Pancreas (tissue), 10 donors: ENCODE data around the gene MAD2L2. TPM values are rescaled to one million over a fixed set of nuclear protein-coding genes. Genes with fewer than 3 reads are reported as not detected.

ENCODE experiments used
- ATAC-seq, 4 donors: fragments of 200-7000 bp; cut with Tn5 transposase; one replicate each; pipeline versions ENCODE4 v1.8.0 to v1.9.1; 2020; ENCODE audit warnings: mild to moderate bottlenecking in 4 of 4, moderate library complexity in 4 of 4
- DNase-seq, 6 donors: peaks; one replicate each; pipeline ENCODE4 v3.0.0-alpha.2; 2020
- FAIRE-seq: peaks from 2 replicates; lab custom pipeline; 2012; peaks lifted over from hg19 to GRCh38; lab: Jason Lieb, UNC
- H3K27ac ChIP-seq, 4 donors: fragments of 200-600 bp; sonication (generic); 1 replicate in 3 of 4; 2 replicates in 1 of 4; pipeline versions ENCODE4 v1.5.0 to v1.8.0; 2020
- H3K27me3 ChIP-seq, 4 donors: fragments of 200-600 bp; one replicate each; pipeline ENCODE4 v1.8.0; 2021
- H3K36me3 ChIP-seq, 3 donors: fragments of 200-600 bp; sonication (generic) in 1 of 3; one replicate each; pipeline versions ENCODE4 v1.5.0 to v1.8.0; 2020 to 2021
- H3K4me1 ChIP-seq, 3 donors: fragments of 200-600 bp; one replicate each; pipeline ENCODE4 v1.8.0; 2021
- H3K4me3 ChIP-seq, 4 donors: fragments of 200-600 bp; sonication (generic) in 2 of 4; one replicate each; pipeline versions ENCODE4 v1.5.0 to v1.8.0; 2020 to 2021
- H3K9me3 ChIP-seq, 4 donors: fragments of 200-600 bp; one replicate each; pipeline ENCODE4 v1.8.0; 2021
- CTCF ChIP-seq, 4 donors: fragments of 200-600 bp; sonication (generic) in 3 of 4; IDR thresholded peaks; one replicate each; pipeline versions ENCODE4 v1.5.0 to v1.8.0; 2021; ENCODE audit warnings: antibody characterized with exemption in 4 of 4
- WGBS, 2 donors: extraction: QIAGEN DNeasy Blood & Tissue Kit; methylation state at CpG; one replicate each; pipeline ENCODE4 v1.1.7; 2013; 5-methylcytosine and 5-hydroxymethylcytosine counted together
- intact Hi-C, 3 donors: fragments of 100-400 bp; cut with DNase I; formaldehyde crosslinking; loops; one replicate each; pipeline versions ENCODE4 v1.11.1 to v1.14.2; 2022
- polyA plus RNA-seq, 2 donors: library from polyadenylated mRNA; stranded (reverse); fragments of 200-250 nt; gene quantifications; one replicate each; pipeline ENCODE4 v1.2.3, GENCODE V29; 2013
- total RNA-seq, 6 donors: library from RNA; stranded (reverse); fragmentation: NEBNext Ultra II Directional in 4 of 6; extraction: Animal tissue kit (Norgen Biotek cat#: 25700) in 4 of 6; gene quantifications; one replicate each; pipeline versions ENCODE4 v1.2.1 to v1.2.4, GENCODE V29; 2021 to 2023
- donor health status: healthy with polysubstance abuse.
- donor health status: DM: no; HTN: no; CAD: no; lungs with moderate emphysema.
- donor health status: DM: no; HTN: no; CAD: no.
- donor health status: control.
- donor health status: control.
- donor health status: Bipolar disorder and iron deficiency.
- donor health status: DM: yes; HTN: yes; CAD: no.
- donor health status: DM: no; HTN: no; CAD: no.
- donor health status: DM: no; HTN: no; CAD: no.
- donor health status: DM: yes; HTN: yes; CAD: no.

The MAD2L2 gene
- total and polyA plus RNA-seq, 8 donors = 15.6 to 27.0 (median 22.4) TPM

GRCh38 chr1:11691928-11692711 lies 11.2 kb upstream of the MAD2L2 start:
- no peak for TF ChIP-seq CTCF (IDR thresholded peaks at IDR 0.05)
- no peak for ATAC-seq
- Histone ChIP-seq H3K4me3 (peak overlapping the region in 1 of 4 donors; percentile 39), H3K27me3 (peaks cover 0 to 11% (median 2%) of the 10 kb centered on the region in 4 donors), H3K4me1 (peaks cover 5 to 10% (median 10%) of the 10 kb centered on the region in 3 donors), H3K36me3 (no peaks in the 10 kb centered on the region), H3K27ac (no peak overlapping the region), H3K9me3 (no peaks in the 10 kb centered on the region)
- FAIRE-seq = no peak
- 6 to 7% methylated on average over 61 to 64 of the region's 64 CpGs for WGBS, 2 donors
- DNase-seq = no peak
- intact Hi-C loops = no loop called here

GRCh38 chr1:11691302-11691914 lies 10.5 kb upstream of the MAD2L2 start, which contains the start of gene DRAXIN:
Gene DRAXIN (plus strand): TSS chr1:11691710. CDS start chr1:11706259, 14,549 bp downstream.
- H3K4me3 ChIP-seq = peak within 1 kb of the TSS in 2 of 4 donors; percentile 16 to 39
- WGBS, 2 donors = 0 to 1% methylated on average over 44 to 78 of the region's 78 CpGs
- H3K9me3 ChIP-seq = no peaks in the 10 kb centered on the region
- no peak within 1 kb of the TSS for H3K27ac ChIP-seq
- ATAC-seq = peak in 2 of 4 donors; percentile 44 to 45
- no peak for DNase-seq
- peaks cover 0 to 11% (median 2%) of the 10 kb centered on the region in 4 donors for H3K27me3 ChIP-seq
- no peak for TF ChIP-seq CTCF (IDR thresholded peaks at IDR 0.05)
- no peaks in the 10 kb centered on the region for H3K36me3 ChIP-seq
- intact Hi-C loops = no loop called here
- FAIRE-seq = no peak
- peaks cover 5 to 10% (median 10%) of the 10 kb centered on the region in 3 donors for H3K4me1 ChIP-seq

- intact Hi-C loops = no loop called here
- 3% methylated on average over 60 to 64 of the region's 64 CpGs for WGBS, 2 donors
- TF ChIP-seq CTCF (IDR thresholded peaks at IDR 0.05) = no peak
- FAIRE-seq (no peak), ATAC-seq (peak in 2 of 4 donors; percentile 44 to 70), DNase-seq (no peak)
- Histone ChIP-seq H3K4me1 (peaks cover 5 to 10% (median 10%) of the 10 kb centered on the region in 3 donors), H3K27me3 (peaks cover 0 to 11% (median 2%) of the 10 kb centered on the region in 4 donors), H3K36me3 (no peaks in the 10 kb centered on the region), H3K4me3 (peak overlapping the region in 2 of 4 donors; percentile 16 to 39), H3K9me3 (no peaks in the 10 kb centered on the region), H3K27ac (no peak overlapping the region)
Observed at GRCh38 chr1:11690397-11691301, 9.7 kb upstream of the MAD2L2 start.

DNA sequence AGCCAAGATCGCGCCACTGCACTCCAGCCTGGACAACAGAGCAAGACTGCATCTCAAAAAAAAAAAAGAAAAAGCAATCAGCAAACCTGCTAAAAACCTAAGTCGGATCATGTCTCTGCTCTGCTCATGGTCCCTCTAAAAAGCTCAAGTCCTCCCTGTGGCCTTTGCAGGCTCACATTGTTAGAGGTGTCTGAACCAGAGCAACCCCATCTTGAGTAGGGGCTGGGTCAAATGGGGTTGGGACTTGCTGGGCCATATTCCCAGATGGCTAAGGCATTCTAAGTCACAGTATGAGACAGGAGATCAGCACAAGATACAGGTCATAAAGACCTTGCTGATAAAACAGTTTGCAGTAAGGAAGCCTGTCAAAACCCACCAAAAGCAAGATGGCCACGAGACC lies 7.6 kb upstream of the MAD2L2 start:
- no peaks in the 10 kb centered on the region for H3K9me3 ChIP-seq
- DNase-seq = no peak
- FAIRE-seq = no peak
- H3K36me3 ChIP-seq = no peaks in the 10 kb centered on the region
- peaks cover 0 to 11% (median 2%) of the 10 kb centered on the region in 4 donors for H3K27me3 ChIP-seq
- no peak for ATAC-seq
- 84 to 88% methylated on average over 4 of the region's 4 CpGs for WGBS, 2 donors
- intact Hi-C loops = no loop called here
- peaks cover 5 to 10% (median 10%) of the 10 kb centered on the region in 3 donors for H3K4me1 ChIP-seq
- H3K4me3 ChIP-seq = no peak overlapping the region
- no peak for TF ChIP-seq CTCF (IDR thresholded peaks at IDR 0.05)
- no peak overlapping the region for H3K27ac ChIP-seq
